Measurements from ENCODE around the gene NOA1.

NOA1 gene

DNA sequence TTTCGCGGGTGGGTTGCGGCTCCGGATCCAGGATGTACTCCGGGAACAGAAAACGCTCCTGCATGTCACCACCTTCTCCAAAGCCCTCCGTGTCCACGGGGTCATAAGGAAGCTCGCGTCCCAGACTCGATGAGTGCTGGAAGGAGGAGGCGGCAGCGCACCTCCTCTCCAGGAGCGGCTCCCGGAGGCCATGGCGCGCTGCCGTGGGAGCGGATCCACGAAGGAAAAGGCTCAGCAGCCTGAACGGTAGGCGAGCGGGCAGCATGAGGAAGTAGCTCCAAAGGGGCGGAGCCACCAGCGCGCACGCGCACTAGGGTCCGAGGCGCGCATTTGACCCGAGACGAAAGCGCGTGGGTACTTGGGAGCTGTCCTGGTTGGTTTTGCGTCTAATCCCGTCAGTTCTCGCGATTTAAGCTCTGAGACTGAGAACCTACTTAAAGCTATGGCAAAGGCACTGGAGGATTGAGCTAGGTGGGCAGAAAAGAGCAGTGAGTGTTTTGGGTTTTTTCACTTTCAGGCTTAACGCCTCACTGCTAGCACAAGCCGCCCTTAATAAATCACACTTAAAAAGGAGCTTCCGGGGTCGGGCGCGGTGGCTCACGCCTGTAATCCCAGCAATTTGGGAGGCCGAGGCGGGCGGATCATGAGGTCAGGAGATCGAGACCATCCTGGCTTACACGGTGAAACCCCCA lies at the start of gene NOA1:
Gene NOA1, minus strand, starts transcription at position 286 of the 692 bp plus-strand sequence. Its CDS starts 21 bp downstream, at position 265.
- no peak for TF ChIP-seq CTCF (IDR thresholded peaks at IDR 0.05; ENCODE audit: unreplicated experiment in 3 of 3)
- H3K27me3 Mint-ChIP-seq (ENCODE audit: low read depth): no peaks in the 10 kb centered on the region
- H3K4me1 Mint-ChIP-seq: peaks cover 41% of the 10 kb centered on the region
- H3K36me3 Mint-ChIP-seq (ENCODE audit: low read depth): peaks cover 18% of the 10 kb centered on the region
- H3K4me3 Mint-ChIP-seq: peak within 1 kb of the TSS; percentile 100
- H3K9me3 Mint-ChIP-seq: peaks cover 6% of the 10 kb centered on the region
- H3K27ac Mint-ChIP-seq: peak within 1 kb of the TSS; percentile 94 to 100 (median 100)

DNA sequence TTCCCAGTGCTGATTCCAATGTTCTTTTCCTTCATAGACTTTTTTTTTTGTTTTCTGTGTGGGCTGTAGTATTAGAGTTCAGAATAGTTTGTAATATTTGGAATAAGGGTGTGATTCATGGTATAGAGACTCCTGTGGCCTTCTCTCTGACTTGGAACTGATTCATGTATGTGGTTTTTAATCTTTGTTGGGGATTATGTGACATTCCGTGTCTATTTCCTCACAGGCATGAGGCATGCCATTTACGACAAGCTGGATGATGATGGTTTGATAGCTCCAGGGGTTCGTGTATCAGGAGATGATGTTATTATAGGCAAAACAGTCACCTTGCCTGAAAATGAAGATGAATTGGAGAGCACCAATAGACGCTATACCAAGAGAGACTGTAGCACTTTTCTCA lies 45.7 kb upstream of the NOA1 start:
- Mint-ChIP-seq H3K27ac (no peak overlapping the region), H3K4me3 (no peak overlapping the region), H3K4me1 (no peaks in the 10 kb centered on the region), H3K9me3 (no peaks in the 10 kb centered on the region), H3K36me3 (ENCODE audit: low read depth) (peaks cover 87% of the 10 kb centered on the region), H3K27me3 (ENCODE audit: low read depth) (no peaks in the 10 kb centered on the region)
- no peak for TF ChIP-seq CTCF (IDR thresholded peaks at IDR 0.05; ENCODE audit: unreplicated experiment in 3 of 3)

DNA sequence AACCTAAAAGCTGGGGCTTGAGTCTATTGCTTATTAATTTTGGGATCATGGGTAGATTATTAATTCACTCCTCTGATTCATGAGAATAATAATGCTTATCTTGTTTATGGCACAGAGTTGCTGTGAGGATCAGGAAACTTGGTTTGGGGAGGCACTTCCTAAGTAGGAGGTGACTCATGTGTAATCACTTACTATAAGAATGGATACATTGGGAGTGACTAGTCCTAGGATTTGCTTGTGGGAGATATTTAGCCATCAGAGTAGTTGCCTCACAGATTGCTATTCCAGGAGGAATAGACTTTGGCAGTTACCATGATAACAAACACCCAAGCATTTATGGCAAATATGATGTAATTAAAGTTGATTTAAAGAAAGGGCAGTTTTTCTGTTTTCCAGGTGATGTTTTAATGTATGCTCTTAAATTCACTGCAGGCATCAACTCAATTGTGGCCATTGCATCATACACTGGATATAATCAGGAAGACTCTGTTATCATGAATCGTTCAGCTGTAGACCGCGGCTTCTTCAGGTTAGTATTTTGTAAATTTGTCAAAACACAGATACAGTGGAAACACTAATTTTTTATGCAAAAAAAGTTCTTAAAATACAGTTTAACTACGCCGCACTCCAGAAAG lies 43.2 kb upstream of the NOA1 start:
- Mint-ChIP-seq H3K36me3 (ENCODE audit: low read depth) (peaks cover 85% of the 10 kb centered on the region), H3K27ac (no peak overlapping the region), H3K4me3 (no peak overlapping the region), H3K9me3 (no peaks in the 10 kb centered on the region), H3K4me1 (no peaks in the 10 kb centered on the region), H3K27me3 (ENCODE audit: low read depth) (no peaks in the 10 kb centered on the region)
- no peak for TF ChIP-seq CTCF (IDR thresholded peaks at IDR 0.05; ENCODE audit: unreplicated experiment in 3 of 3)

- no peaks in the 10 kb centered on the region for H3K4me1 Mint-ChIP-seq
- H3K36me3 Mint-ChIP-seq (ENCODE audit: low read depth): peaks cover 80% of the 10 kb centered on the region
- peak in 1 of 3 experiments; percentile 21 for TF ChIP-seq CTCF (IDR thresholded peaks at IDR 0.05; ENCODE audit: unreplicated experiment in 3 of 3)
- H3K4me3 Mint-ChIP-seq: no peak overlapping the region
- H3K9me3 Mint-ChIP-seq: no peaks in the 10 kb centered on the region
- peak overlapping the region in 1 of 3 experiments; percentile 25 for H3K27ac Mint-ChIP-seq
- no peaks in the 10 kb centered on the region for H3K27me3 Mint-ChIP-seq (ENCODE audit: low read depth)
These were observed 41.6 kb upstream of the NOA1 start for GRCh38 chr4:57018980-57019379.

DNA sequence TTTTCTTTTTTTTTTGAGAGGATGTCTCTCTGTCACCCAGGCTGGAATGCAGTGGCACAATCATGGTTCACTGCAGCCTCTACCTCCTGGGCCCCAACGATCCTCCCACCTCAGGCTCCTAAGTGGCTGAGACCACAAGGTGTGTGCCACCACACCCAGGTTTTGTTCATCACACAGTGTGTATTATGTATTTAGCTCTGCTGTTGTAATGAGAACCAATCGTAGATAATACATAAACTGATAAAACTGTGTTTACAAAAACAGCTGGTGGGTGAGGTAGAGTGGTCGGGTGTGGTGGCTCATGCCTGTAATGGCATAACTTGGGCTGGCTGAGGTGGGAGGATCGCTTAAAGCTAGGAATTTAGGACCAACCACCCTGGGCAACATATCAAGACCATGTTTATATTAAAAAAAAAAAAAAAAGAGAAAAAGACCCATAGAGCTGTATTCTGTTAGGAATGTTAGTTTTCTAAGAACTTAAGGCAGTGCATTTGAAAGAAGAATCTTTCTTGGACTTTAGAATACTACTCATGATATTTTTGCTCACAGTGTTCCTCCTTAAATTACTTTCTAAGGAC lies 36.2 kb upstream of the NOA1 start:
- no peak overlapping the region for H3K27ac Mint-ChIP-seq

More for the DNA sequence above, 36.2 kb upstream of the NOA1 start:
- no peaks in the 10 kb centered on the region for H3K27me3 Mint-ChIP-seq (ENCODE audit: low read depth)
- H3K36me3 Mint-ChIP-seq (ENCODE audit: low read depth): peaks cover 62% of the 10 kb centered on the region
- no peak for TF ChIP-seq CTCF (IDR thresholded peaks at IDR 0.05; ENCODE audit: unreplicated experiment in 3 of 3)
- H3K9me3 Mint-ChIP-seq: no peaks in the 10 kb centered on the region
- H3K4me3 Mint-ChIP-seq: no peak overlapping the region
- H3K4me1 Mint-ChIP-seq: no peaks in the 10 kb centered on the region

All from nephron (organoid).